IgD-negative memory B cell (primary cell): ENCODE measurements around the gene NAPEPLD. TPM values are rescaled to one million over a fixed set of nuclear protein-coding genes. Genes with fewer than 3 reads are reported as not detected.
A peak's percentile ranks its signal among the peaks of the same experiment; 100 is the strongest.
"Not testable (repeated sequence)": the region's sequence is repeated elsewhere in the genome, so short reads cannot be mapped to it uniquely, and the experiment has no call there.

Experiments used
- H3K27ac Mint-ChIP-seq, 3 donors: one replicate each; pipeline ENCODE4 v1.8.0; 2020 to 2022; ENCODE audit warnings: mild to moderate bottlenecking in 3 of 3, mixed read lengths in 3 of 3, moderate library complexity in 1 of 3
- H3K27me3 Mint-ChIP-seq: one replicate; pipeline ENCODE4 v1.8.0; 2021; ENCODE audit warnings: mixed read lengths
- H3K36me3 Mint-ChIP-seq: one replicate; pipeline ENCODE4 v1.8.0; 2020; ENCODE audit warnings: mild to moderate bottlenecking, mixed read lengths
- H3K4me1 Mint-ChIP-seq, 3 donors: one replicate each; pipeline ENCODE4 v1.8.0; 2020 to 2022; ENCODE audit warnings: mixed read lengths in 3 of 3, mild to moderate bottlenecking in 1 of 3
- H3K4me3 Mint-ChIP-seq, 4 donors: one replicate each; pipeline ENCODE4 v1.8.0; 2020 to 2022; ENCODE audit warnings: mild to moderate bottlenecking in 4 of 4, mixed read lengths in 4 of 4, moderate library complexity in 3 of 4
- H3K9me3 Mint-ChIP-seq, 3 donors: one replicate each; pipeline ENCODE4 v1.8.0; 2020 to 2021; ENCODE audit warnings: mixed read lengths in 3 of 3, mild to moderate bottlenecking in 1 of 3
- polyA plus RNA-seq: library from polyadenylated mRNA; unstranded; fragments of 300-500 nt; fragmentation: Illumina TruSeq; gene quantifications from one replicate; pipeline ENCODE4 v1.2.3, GENCODE V29; 2021

NAPEPLD gene
- polyA plus RNA-seq, 1 donor from 2014 or later = 8.0 TPM

GRCh38 chr7:103151993-103152676, 3.2 kb upstream of the NAPEPLD start:
- H3K36me3 Mint-ChIP-seq, H3K9me3 Mint-ChIP-seq, H3K27me3 Mint-ChIP-seq: not testable (repeated sequence)
- Mint-ChIP-seq H3K27ac (peak overlapping the region in 2 of 3 donors; percentile 39 to 74), H3K4me3 (peak overlapping the region in 1 of 4 donors; percentile 69), H3K4me1 (peaks cover 25 to 41% (median 27%) of the 10 kb centered on the region in 3 donors)

GRCh38 chr7:103150192-103150591, 1.3 kb upstream of the NAPEPLD start:
- peaks cover 23 to 45% (median 24%) of the 10 kb centered on the region in 3 donors for H3K4me1 Mint-ChIP-seq
- H3K4me3 Mint-ChIP-seq = peak overlapping the region; percentile 97 to 98 (median 98)

GRCh38 chr7:103149808-103150180, 895 bp upstream of the NAPEPLD start:
- Mint-ChIP-seq H3K4me3 (peak overlapping the region; percentile 97 to 98 (median 98)), H3K27ac (peak overlapping the region; percentile 92 to 95 (median 93))

More at GRCh38 chr7:103150192-103150591, 1.3 kb upstream of the NAPEPLD start:
- Mint-ChIP-seq H3K27me3 (no peaks in the 10 kb centered on the region), H3K27ac (peak overlapping the region; percentile 92 to 95 (median 93)), H3K9me3 (no peaks in the 10 kb centered on the region), H3K36me3 (peaks cover 4% of the 10 kb centered on the region)

GRCh38 chr7:103148131-103148993, 537 bp downstream of the NAPEPLD start:
- peak overlapping the region; percentile 97 to 98 (median 98) for H3K4me3 Mint-ChIP-seq
- H3K36me3 Mint-ChIP-seq = peaks cover 3% of the 10 kb centered on the region
- no peaks in the 10 kb centered on the region for H3K27me3 Mint-ChIP-seq
- peak overlapping the region; percentile 92 to 97 (median 93) for H3K27ac Mint-ChIP-seq
- no peaks in the 10 kb centered on the region for H3K9me3 Mint-ChIP-seq
- peaks cover 23 to 48% (median 27%) of the 10 kb centered on the region in 3 donors for H3K4me1 Mint-ChIP-seq

More at GRCh38 chr7:103149808-103150180, 895 bp upstream of the NAPEPLD start:
- H3K9me3 Mint-ChIP-seq = no peaks in the 10 kb centered on the region
- no peaks in the 10 kb centered on the region for H3K27me3 Mint-ChIP-seq
- H3K36me3 Mint-ChIP-seq = peaks cover 4% of the 10 kb centered on the region
- peaks cover 23 to 47% (median 24%) of the 10 kb centered on the region in 3 donors for H3K4me1 Mint-ChIP-seq

GRCh38 chr7:103144754-103145153, 4.1 kb downstream of the NAPEPLD start:
- Mint-ChIP-seq H3K4me3 (peak overlapping the region in 1 of 4 donors; percentile 61), H3K4me1 (peaks cover 17 to 43% (median 23%) of the 10 kb centered on the region in 3 donors)
- H3K36me3 Mint-ChIP-seq, H3K27me3 Mint-ChIP-seq, H3K9me3 Mint-ChIP-seq, H3K27ac Mint-ChIP-seq: not testable (repeated sequence)

- H3K27ac Mint-ChIP-seq = no peak overlapping the region
- H3K9me3 Mint-ChIP-seq = no peaks in the 10 kb centered on the region
- H3K27me3 Mint-ChIP-seq = no peaks in the 10 kb centered on the region
- peaks cover 4% of the 10 kb centered on the region for H3K36me3 Mint-ChIP-seq
- peaks cover 16 to 38% (median 20%) of the 10 kb centered on the region in 3 donors for H3K4me1 Mint-ChIP-seq
- no peak overlapping the region for H3K4me3 Mint-ChIP-seq
These were observed 5.0 kb downstream of the NAPEPLD start for GRCh38 chr7:103143868-103144267.

- Mint-ChIP-seq H3K36me3 (peaks cover 6% of the 10 kb centered on the region), H3K27ac (no peak overlapping the region), H3K4me1 (peaks cover 9 to 27% (median 14%) of the 10 kb centered on the region in 3 donors), H3K9me3 (no peaks in the 10 kb centered on the region), H3K4me3 (no peak overlapping the region), H3K27me3 (no peaks in the 10 kb centered on the region)
These were observed 6.4 kb downstream of the NAPEPLD start for GRCh38 chr7:103142494-103142893.

- H3K4me3 Mint-ChIP-seq = no peak overlapping the region
- no peaks in the 10 kb centered on the region for H3K9me3 Mint-ChIP-seq
- peaks cover 7 to 21% (median 9%) of the 10 kb centered on the region in 3 donors for H3K4me1 Mint-ChIP-seq
- H3K36me3 Mint-ChIP-seq = peaks cover 6% of the 10 kb centered on the region
- H3K27me3 Mint-ChIP-seq = no peaks in the 10 kb centered on the region
- H3K27ac Mint-ChIP-seq = peak overlapping the region in 1 of 3 donors; percentile 83
These were observed 7.0 kb downstream of the NAPEPLD start for GRCh38 chr7:103141753-103142404.

DNA sequence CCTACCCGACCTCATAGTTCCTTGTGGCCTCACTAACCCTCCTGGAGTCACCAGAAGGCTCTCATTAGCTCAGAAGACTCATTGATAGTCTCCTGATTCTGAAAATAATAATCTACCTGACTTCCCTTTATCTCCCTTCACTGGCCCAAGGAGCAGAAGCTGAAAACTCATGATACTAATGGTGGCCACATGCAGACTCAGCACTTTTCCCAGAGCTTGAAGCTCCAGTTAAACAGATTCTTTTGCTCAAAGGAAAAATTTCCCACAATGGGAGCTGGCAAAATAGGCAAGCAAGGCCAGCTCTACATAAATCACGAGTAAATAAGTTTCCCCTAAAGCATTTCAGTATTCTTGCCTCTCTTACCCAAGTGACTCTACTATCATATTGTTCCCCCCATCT, 8.2 kb downstream of the NAPEPLD start:
- no peaks in the 10 kb centered on the region for H3K27me3 Mint-ChIP-seq
- H3K27ac Mint-ChIP-seq = no peak overlapping the region

GRCh38 chr7:103140061-103140460, 8.8 kb downstream of the NAPEPLD start:
- Mint-ChIP-seq H3K4me3 (no peak overlapping the region), H3K27ac (no peak overlapping the region), H3K9me3 (no peaks in the 10 kb centered on the region), H3K36me3 (peaks cover 4% of the 10 kb centered on the region), H3K27me3 (no peaks in the 10 kb centered on the region), H3K4me1 (peaks cover 6 to 15% (median 8%) of the 10 kb centered on the region in 3 donors)

More for the DNA sequence above, 8.2 kb downstream of the NAPEPLD start:
- no peak overlapping the region for H3K4me3 Mint-ChIP-seq
- H3K36me3 Mint-ChIP-seq = peaks cover 6% of the 10 kb centered on the region
- peaks cover 6 to 17% (median 6%) of the 10 kb centered on the region in 3 donors for H3K4me1 Mint-ChIP-seq
- H3K9me3 Mint-ChIP-seq = no peaks in the 10 kb centered on the region

DNA sequence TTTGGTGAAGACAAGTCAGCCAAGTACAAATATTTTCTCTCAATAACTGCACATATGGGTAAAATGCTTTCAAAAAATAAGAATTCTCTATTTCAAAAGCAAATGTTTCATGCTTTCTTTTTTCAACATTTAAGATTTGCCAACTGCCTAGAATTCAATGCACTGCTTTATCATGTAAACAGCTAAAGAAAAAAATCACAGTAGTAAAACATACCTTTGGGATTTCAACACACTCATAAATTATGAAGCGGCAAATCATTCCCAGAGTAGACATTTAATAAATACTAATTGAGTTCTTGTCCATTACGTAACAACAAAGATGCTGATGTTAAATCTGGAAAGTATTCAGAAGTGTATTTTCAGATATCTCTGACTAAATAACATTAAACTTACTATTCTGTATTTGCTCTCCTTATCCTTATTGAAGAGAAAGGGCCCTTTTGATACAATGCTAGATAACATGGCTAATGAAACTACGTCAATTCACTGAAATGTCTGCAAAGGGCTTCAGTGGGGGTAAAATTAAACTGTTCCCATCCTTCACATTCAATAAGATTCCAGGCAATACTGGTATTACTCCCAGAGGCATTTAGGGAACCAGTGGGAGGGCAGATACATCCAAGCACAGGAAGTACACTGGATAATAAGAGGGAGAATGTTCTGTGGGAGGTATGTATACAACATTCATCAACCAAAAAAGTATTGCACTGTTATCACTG, 13.9 kb downstream of the NAPEPLD start:
- H3K9me3 Mint-ChIP-seq = peaks cover 0 to 2% (median 0%) of the 10 kb centered on the region in 3 donors
- H3K4me1 Mint-ChIP-seq = peaks cover 7 to 10% (median 8%) of the 10 kb centered on the region in 3 donors
- H3K4me3 Mint-ChIP-seq = no peak overlapping the region
- H3K36me3 Mint-ChIP-seq = peaks cover 7% of the 10 kb centered on the region
- H3K27me3 Mint-ChIP-seq = no peaks in the 10 kb centered on the region
- no peak overlapping the region for H3K27ac Mint-ChIP-seq

DNA sequence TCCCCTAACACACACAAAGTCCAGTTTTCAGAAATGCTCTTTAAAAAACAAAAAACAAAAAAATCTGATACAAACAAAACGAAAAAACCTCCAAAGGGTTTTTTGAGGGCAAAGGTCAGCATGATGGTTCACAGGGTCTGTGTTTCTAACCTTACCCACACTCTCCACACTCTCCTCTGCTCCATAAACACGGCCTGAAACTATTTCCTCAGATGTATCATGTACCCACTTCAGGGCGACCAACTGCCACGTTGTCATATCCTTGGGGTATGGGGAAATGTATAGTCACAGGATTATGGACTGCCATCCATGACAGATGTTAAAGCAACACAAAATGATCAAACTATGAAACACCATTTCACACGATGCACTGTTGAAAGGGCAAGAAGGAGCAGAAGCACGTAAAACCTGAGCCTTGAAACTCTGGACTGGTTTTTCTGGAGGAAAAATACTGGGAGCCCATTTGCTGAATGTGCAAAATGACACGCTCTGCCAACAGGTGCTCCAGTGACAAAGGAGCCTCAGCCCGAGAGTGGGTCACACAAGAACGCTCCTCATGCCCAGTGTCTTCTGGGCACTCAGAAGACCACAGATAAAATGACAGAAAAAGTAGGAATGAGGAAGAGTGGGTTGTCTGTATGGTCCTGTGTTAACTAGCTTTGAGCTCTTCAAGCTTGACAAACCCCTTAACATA, 15.8 kb downstream of the NAPEPLD start:
- H3K27ac Mint-ChIP-seq = no peak overlapping the region
- H3K36me3 Mint-ChIP-seq = peaks cover 9% of the 10 kb centered on the region
- no peaks in the 10 kb centered on the region for H3K27me3 Mint-ChIP-seq
- H3K4me1 Mint-ChIP-seq = peaks cover 8 to 12% (median 8%) of the 10 kb centered on the region in 3 donors
- no peak overlapping the region for H3K4me3 Mint-ChIP-seq
- H3K9me3 Mint-ChIP-seq = peaks cover 0 to 2% (median 0%) of the 10 kb centered on the region in 3 donors

GRCh38 chr7:103130901-103131624, 17.8 kb downstream of the NAPEPLD start:
- Mint-ChIP-seq H3K4me1 (peaks cover 7 to 12% (median 8%) of the 10 kb centered on the region in 3 donors), H3K27ac (no peak overlapping the region), H3K36me3 (peaks cover 11% of the 10 kb centered on the region), H3K4me3 (no peak overlapping the region), H3K9me3 (peaks cover 0 to 2% (median 0%) of the 10 kb centered on the region in 3 donors), H3K27me3 (no peaks in the 10 kb centered on the region)
